DOHH2 (cell line): ENCODE measurements around the gene SOX8.

Experiments
- H3F3A ChIP-seq: fragments of 200-600 bp; sonication (generic), shearing (Covaris generic); 2 replicates; pipeline ENCODE4 v1.6.0; 2016; ENCODE audit warnings: antibody characterized with exemption, mild to moderate bottlenecking; ENCODE audit not compliant: control insufficient read depth, insufficient read depth
- H3K27ac ChIP-seq: fragments of 200-600 bp; sonication (generic); 2 replicates; pipeline ENCODE4 v1.5.1; 2014; ENCODE audit warnings: low read depth, mild to moderate bottlenecking, low read length, moderate library complexity
- H3K27me3 ChIP-seq: fragments of 200-600 bp; sonication (generic); 2 replicates; pipeline ENCODE4 v1.6.1; 2014; ENCODE audit warnings: mild to moderate bottlenecking, low read length, mixed read lengths; ENCODE audit not compliant: control insufficient read depth
- H3K36me3 ChIP-seq: fragments of 200-600 bp; sonication (generic); 2 replicates; pipeline ENCODE4 v1.6.1; 2014; ENCODE audit warnings: mild to moderate bottlenecking, low read length, moderate library complexity, mixed read lengths; ENCODE audit not compliant: control insufficient read depth
- H3K4me1 ChIP-seq: fragments of 200-600 bp; sonication (generic); 2 replicates; pipeline ENCODE4 v1.6.1; 2014; ENCODE audit warnings: mild to moderate bottlenecking, low read length, mixed read lengths; ENCODE audit not compliant: control insufficient read depth
- H3K4me2 ChIP-seq: fragments of 200-600 bp; sonication (generic); 2 replicates; pipeline ENCODE4 v1.6.0; 2014; ENCODE audit warnings: mild to moderate bottlenecking, low read length, moderate library complexity
- H3K4me3 ChIP-seq: fragments of 200-600 bp; sonication (generic); 2 replicates; pipeline ENCODE4 v1.5.1; 2014; ENCODE audit warnings: mild to moderate bottlenecking, low read length, mixed read lengths
- H3K79me2 ChIP-seq: fragments of 200-600 bp; sonication (generic); 2 replicates; pipeline ENCODE4 v1.6.1; 2014; ENCODE audit warnings: mild to moderate bottlenecking, low read length, mixed read lengths; ENCODE audit not compliant: control insufficient read depth
- H3K9me2 ChIP-seq: fragments of 200-600 bp; sonication (generic); replicated peaks from 2 replicates; pipeline ENCODE4 v1.6.1; 2014; ENCODE audit warnings: mild to moderate bottlenecking, low read length, mixed read lengths; ENCODE audit not compliant: control insufficient read depth
- H3K9me3 ChIP-seq: fragments of 200-600 bp; sonication (generic); 2 replicates; pipeline ENCODE4 v1.6.1; 2014; ENCODE audit warnings: antibody characterized with exemption, low read length, mixed read lengths; ENCODE audit not compliant: control insufficient read depth, insufficient read depth
- H4K20me1 ChIP-seq: fragments of 200-600 bp; sonication (generic); 2 replicates; pipeline ENCODE4 v1.6.0; 2014; ENCODE audit warnings: low read depth, mild to moderate bottlenecking, antibody characterized with exemption, low read length, moderate library complexity; ENCODE audit not compliant: control insufficient read depth, insufficient read depth
- CTCF ChIP-seq: fragments of 200-600 bp; sonication (generic); IDR thresholded peaks from one replicate; pipeline ENCODE4 v1.5.1; 2014; ENCODE audit warnings: antibody characterized with exemption, mild to moderate bottlenecking, low read depth, low read length; ENCODE audit not compliant: poor library complexity, severe bottlenecking
- EZH2phosphoT487 ChIP-seq: fragments of 200-600 bp; sonication (generic); IDR thresholded peaks from 2 replicates; pipeline ENCODE4 v1.6.1; 2017; ENCODE audit warnings: borderline replicate concordance, mild to moderate bottlenecking, antibody characterized with exemption, low read length, moderate library complexity, mixed read lengths

The SOX8 gene

DNA sequence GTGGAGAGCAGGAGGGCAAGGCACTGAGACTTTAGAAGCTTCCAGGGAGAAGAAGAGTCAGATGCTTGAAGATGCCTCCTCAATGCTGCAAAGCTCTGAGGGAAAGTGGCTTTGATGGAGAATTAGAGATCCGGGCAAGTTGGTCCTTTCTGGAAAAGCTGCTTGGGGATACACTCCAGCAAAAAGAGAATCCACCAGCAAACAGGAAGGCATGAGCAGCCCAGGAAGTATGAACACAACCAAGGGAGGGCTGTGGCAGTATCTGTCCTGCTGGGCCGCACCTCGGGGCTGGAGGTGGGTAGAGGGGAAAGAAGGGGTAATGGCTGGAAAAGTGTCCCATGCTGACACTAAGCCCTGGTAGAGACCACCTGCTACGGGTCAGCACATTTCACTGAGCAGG is 16.1 kb upstream of the SOX8 start:
- Histone ChIP-seq H3F3A (no peaks in the 10 kb centered on the region), H3K4me1 (peaks cover 8% of the 10 kb centered on the region), H3K9me3 (peaks cover 3% of the 10 kb centered on the region; the same call in 1 of the 2 replicates), H3K4me2 (no peak overlapping the region), H3K27ac (no peak overlapping the region), H4K20me1 (no peaks in the 10 kb centered on the region), H3K9me2 (no peaks in the 10 kb centered on the region), H3K36me3 (peaks cover 36% of the 10 kb centered on the region), H3K27me3 (no peaks in the 10 kb centered on the region), H3K79me2 (peaks cover 56% of the 10 kb centered on the region), H3K4me3 (no peak overlapping the region)
- TF ChIP-seq EZH2phosphoT487 (no peak), CTCF (no peak)

- no peaks in the 10 kb centered on the region for H3K9me2 ChIP-seq
- H3K4me1 ChIP-seq, result peaks cover 9% of the 10 kb centered on the region
- no peak overlapping the region for H3K4me3 ChIP-seq
- no peak overlapping the region for H3K27ac ChIP-seq
- no peaks in the 10 kb centered on the region for H3F3A ChIP-seq
- peaks cover 57% of the 10 kb centered on the region for H3K79me2 ChIP-seq
- no peaks in the 10 kb centered on the region for H3K27me3 ChIP-seq
- H3K9me3 ChIP-seq, result peaks cover 3% of the 10 kb centered on the region; the same call in 1 of the 2 replicates
- H4K20me1 ChIP-seq, result no peaks in the 10 kb centered on the region
- H3K36me3 ChIP-seq, result peaks cover 37% of the 10 kb centered on the region
- TF ChIP-seq CTCF (no peak), EZH2phosphoT487 (no peak)
- no peak overlapping the region for H3K4me2 ChIP-seq
Observed at GRCh38 chr16:966035-966434, 15.5 kb upstream of the SOX8 start.

DNA sequence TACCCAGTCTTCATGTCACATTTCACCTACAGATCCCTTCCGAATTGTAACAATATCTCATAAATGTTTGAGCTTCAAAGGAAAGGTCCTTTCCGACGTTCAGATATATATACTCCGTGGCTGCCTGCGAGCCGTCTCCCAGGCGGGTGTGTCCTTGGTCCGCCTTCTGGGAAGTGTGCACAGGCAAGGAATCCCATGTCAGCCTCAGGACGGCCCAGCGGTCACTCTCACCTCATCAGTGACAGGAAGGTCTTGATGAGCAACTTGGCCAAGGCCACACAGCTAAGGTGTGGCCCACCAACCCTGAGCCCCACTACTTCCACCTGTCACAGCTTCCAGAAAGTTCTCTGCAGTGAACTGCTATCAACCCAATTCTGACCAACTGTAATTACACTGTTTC is 15.1 kb upstream of the SOX8 start:
- Histone ChIP-seq H3F3A (no peaks in the 10 kb centered on the region), H3K4me1 (peaks cover 14% of the 10 kb centered on the region), H3K9me3 (peaks cover 3% of the 10 kb centered on the region; the same call in 1 of the 2 replicates), H3K4me2 (no peak overlapping the region), H3K9me2 (no peaks in the 10 kb centered on the region), H3K4me3 (no peak overlapping the region), H3K27ac (no peak overlapping the region), H4K20me1 (no peaks in the 10 kb centered on the region), H3K36me3 (peaks cover 37% of the 10 kb centered on the region), H3K79me2 (peaks cover 57% of the 10 kb centered on the region), H3K27me3 (no peaks in the 10 kb centered on the region)
- TF ChIP-seq CTCF, result no peak
- no peak for TF ChIP-seq EZH2phosphoT487

DNA sequence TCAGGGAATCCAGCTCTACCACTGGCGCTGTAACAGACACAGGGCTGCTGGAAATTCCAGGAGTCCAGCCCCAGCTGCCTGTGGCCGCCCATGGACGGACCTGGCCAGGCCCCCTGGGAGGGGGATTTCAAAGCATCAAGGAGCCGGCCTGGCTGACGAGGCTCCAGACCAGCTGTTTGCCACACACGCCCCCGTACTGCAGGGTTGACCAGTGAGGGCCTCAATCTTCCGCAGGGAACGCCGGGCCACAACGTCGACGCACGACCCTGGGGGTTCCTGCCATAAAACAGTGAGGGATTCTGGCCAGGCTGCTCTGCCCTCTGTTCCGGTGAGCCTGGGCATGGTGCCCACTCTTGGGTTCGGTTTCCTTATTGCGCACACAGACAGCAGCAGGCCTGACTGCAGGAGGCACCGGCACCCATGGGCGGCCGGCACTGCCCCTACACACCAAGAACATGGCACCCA is 14.5 kb upstream of the SOX8 start:
- no peaks in the 10 kb centered on the region for H3K9me2 ChIP-seq
- TF ChIP-seq EZH2phosphoT487 (no peak), CTCF (no peak)
- H3K4me1 ChIP-seq, result peaks cover 20% of the 10 kb centered on the region

More for the DNA sequence above, 14.5 kb upstream of the SOX8 start:
- Histone ChIP-seq H3K27ac (no peak overlapping the region), H3K36me3 (peaks cover 37% of the 10 kb centered on the region), H3K27me3 (no peaks in the 10 kb centered on the region), H3K4me3 (no peak overlapping the region), H3F3A (no peaks in the 10 kb centered on the region), H4K20me1 (no peaks in the 10 kb centered on the region), H3K79me2 (peaks cover 57% of the 10 kb centered on the region), H3K9me3 (peaks cover 3% of the 10 kb centered on the region; the same call in 1 of the 2 replicates), H3K4me2 (no peak overlapping the region)
